Panc1 (cell line): ENCODE measurements around the gene AATF. TPM values are rescaled to one million over a fixed set of nuclear protein-coding genes. Genes with fewer than 3 reads are reported as not detected.

ENCODE experiments used
- ATAC-seq: fragments of 200-7000 bp; cut with Tn5 transposase; 2 replicates; pipeline ENCODE4 v1.9.1; 2020; ENCODE audit warnings: mild to moderate bottlenecking, moderate library complexity
- BruUV-seq: library from RNA; stranded (reverse); fragments of 400-500 nt; replicated peaks from 2 replicates; lab custom pipeline; 2021; lab: Mats Ljungman, UMichigan
- CTCF ChIA-PET: fragments of 300-600 bp; sonication (Branson Sonifier 250); formaldehyde crosslinking; loops from one replicate; lab custom pipeline; 2022; ENCODE audit warnings: antibody characterized with exemption; lab: Charles Lee
- POLR2A ChIA-PET: fragments of 300-600 bp; sonication (Branson Sonifier 250); formaldehyde crosslinking; loops from one replicate; lab custom pipeline; 2022; ENCODE audit warnings: antibody characterized with exemption; lab: Charles Lee
- DNase-seq: peaks from one replicate; pipeline ENCODE4 v3.0.0-alpha.2; 2010; ENCODE audit warnings: low read depth, low spot score
- H3K27ac ChIP-seq: 2 replicates; pipeline ENCODE4 v1.5.1; 2011; ENCODE audit warnings: mild to moderate bottlenecking, low read length, inconsistent platforms
- H3K27me3 ChIP-seq: fragments of 200-500 bp; sonication (Bioruptor generic); 2 replicates; pipeline ENCODE4 v1.6.0; 2014; ENCODE audit warnings: low read length, inconsistent platforms; ENCODE audit not compliant: control insufficient read depth, insufficient read depth
- H3K36me3 ChIP-seq: fragments of 200-500 bp; sonication (Bioruptor generic); 2 replicates; pipeline ENCODE4 v1.5.1; 2014; ENCODE audit warnings: inconsistent platforms, mild to moderate bottlenecking, low read length, moderate library complexity; ENCODE audit not compliant: control insufficient read depth, insufficient read depth
- H3K4me1 ChIP-seq: 2 replicates; pipeline ENCODE4 v1.5.1; 2011; ENCODE audit warnings: inconsistent platforms, mild to moderate bottlenecking, low read length, moderate library complexity; ENCODE audit not compliant: control insufficient read depth, insufficient read depth
- H3K4me3 ChIP-seq, 2 experiments: 2 replicates each; pipeline ENCODE4 v1.5.1; 2011 to 2012; ENCODE audit warnings: low read depth in 2 of 2, low read length in 2 of 2, mild to moderate bottlenecking in 2 of 2, inconsistent platforms in 1 of 2, moderate library complexity in 1 of 2
- H3K9me3 ChIP-seq: fragments of 200-500 bp; sonication (Bioruptor generic); 2 replicates; pipeline ENCODE4 v1.5.1; 2014; ENCODE audit warnings: low read depth, mild to moderate bottlenecking, inconsistent platforms, low read length, moderate library complexity; ENCODE audit not compliant: control insufficient read depth, insufficient read depth
- CTCF ChIP-seq: fragments of 450-650 bp; IDR thresholded peaks from 2 replicates; pipeline ENCODE4 v1.5.1; 2017; ENCODE audit warnings: mild to moderate bottlenecking
- POLR2AphosphoS5 ChIP-seq: IDR thresholded peaks from 2 replicates; pipeline ENCODE4 v1.6.1; 2012; ENCODE audit warnings: mild to moderate bottlenecking, low read depth, low read length, moderate library complexity
- REST ChIP-seq, 2 experiments: IDR thresholded peaks; 2 replicates each; pipeline ENCODE4 v1.6.1; 2011 to 2012; ENCODE audit warnings: low read depth in 2 of 2, control low read depth in 1 of 2, low read length in 1 of 2, mild to moderate bottlenecking in 1 of 2, moderate library complexity in 1 of 2; ENCODE audit not compliant: insufficient read depth in 1 of 2
- SIN3A ChIP-seq: IDR thresholded peaks from 2 replicates; pipeline ENCODE4 v1.6.1; 2012; ENCODE audit warnings: low read depth, mild to moderate bottlenecking, low read length, moderate library complexity, borderline replicate concordance; ENCODE audit not compliant: insufficient read depth
- TCF7L2 ChIP-seq: IDR thresholded peaks from 2 replicates; pipeline ENCODE4 v1.6.1; 2011; ENCODE audit warnings: mild to moderate bottlenecking, low read depth, low read length, inconsistent platforms
- in situ Hi-C: cut with HindIII; loops from 2 replicates; pipeline ENCODE4 v1.10.0; 2016; ENCODE audit warnings: low sequenced_read_pairs, low pct_unique_long_range_greater_than_20kb
- intact Hi-C: fragments of 100-400 bp; cut with micrococcal nuclease; formaldehyde crosslinking; loops from one replicate; pipeline ENCODE4 v1.10.0; 2022; ENCODE audit not compliant: unreplicated experiment
- total RNA-seq: library from RNA; stranded (reverse); gene quantifications from one replicate; pipeline ENCODE4 v1.2.1, GENCODE V29; 2021; ENCODE audit not compliant: unreplicated experiment

The AATF gene
- total RNA-seq, 1 experiment from 2014 or later: 58.1 TPM

GRCh38 chr17:36951084-36951789 is 2.5 kb downstream of the AATF start:
- no peaks in the 10 kb centered on the region for H3K27me3 ChIP-seq
- intact Hi-C loops (no loop called here), in situ Hi-C loops (no loop called here)
- ATAC-seq (no peak), DNase-seq (no peak)
- no peak overlapping the region for H3K4me3 ChIP-seq
- peaks cover 15% of the 10 kb centered on the region for H3K36me3 ChIP-seq
- no peak overlapping the region for H3K27ac ChIP-seq
- H3K4me1 ChIP-seq: peaks cover 6% of the 10 kb centered on the region
- H3K9me3 ChIP-seq: no peaks in the 10 kb centered on the region
- no TSS peak for BruUV-seq
- TF ChIP-seq POLR2AphosphoS5: no peak
- no peak for TF ChIP-seq TCF7L2
- TF ChIP-seq CTCF: no peak
- no peak for TF ChIP-seq SIN3A
- no peak for TF ChIP-seq REST (IDR thresholded peaks at IDR 0.05; ENCODE audit: insufficient read depth in 1 of 2, low read depth in 2 of 2, low read length in 1 of 2)
- CTCF ChIA-PET: no interaction called here
- POLR2A ChIA-PET: no interaction called here

- intact Hi-C loops (no loop called here), in situ Hi-C loops (no loop called here)
- Histone ChIP-seq H3K4me1 (peaks cover 9% of the 10 kb centered on the region; the same call in 1 of the 2 replicates), H3K36me3 (peaks cover 2% of the 10 kb centered on the region; the same call in 1 of the 2 replicates), H3K27me3 (no peaks in the 10 kb centered on the region), H3K27ac (no peak overlapping the region), H3K4me3 (no peak overlapping the region), H3K9me3 (no peaks in the 10 kb centered on the region)
- TF ChIP-seq SIN3A (no peak), REST (IDR thresholded peaks at IDR 0.05; ENCODE audit: insufficient read depth in 1 of 2, low read depth in 2 of 2, low read length in 1 of 2) (no peak), POLR2AphosphoS5 (no peak), CTCF (no peak), TCF7L2 (no peak)
- BruUV-seq: no TSS peak
- ATAC-seq (no peak), DNase-seq (no peak)
- ChIA-PET POLR2A (no interaction called here), CTCF (no interaction called here)
These were observed 22.8 kb downstream of the AATF start for GRCh38 chr17:36971508-36971907.
